Ascending aorta (tissue), 2 donors: ENCODE data around the gene GPC6. TPM values are rescaled to one million over a fixed set of nuclear protein-coding genes. Genes with fewer than 3 reads are reported as not detected.

Experiments
- DNase-seq, 2 donors: peaks; one replicate each; pipeline ENCODE4 v3.0.0-alpha.2; 2019; ENCODE audit warnings: low spot score in 2 of 2
- H3K27ac ChIP-seq, 2 donors: fragments of 200-600 bp; sonication (generic); one replicate each; pipeline ENCODE4 v1.5.1; 2016 to 2017; ENCODE audit warnings: mild to moderate bottlenecking in 1 of 2
- H3K27me3 ChIP-seq: fragments of 200-600 bp; sonication (generic); one replicate; pipeline ENCODE4 v1.5.1; 2017
- H3K36me3 ChIP-seq, 2 donors: fragments of 200-600 bp; sonication (generic); one replicate each; pipeline ENCODE4 v1.5.1; 2016
- H3K4me1 ChIP-seq, 2 donors: fragments of 200-600 bp; sonication (generic); one replicate each; pipeline ENCODE4 v1.5.1; 2016 to 2017; ENCODE audit warnings: mild to moderate bottlenecking in 1 of 2
- H3K4me3 ChIP-seq, 2 donors: fragments of 200-600 bp; sonication (generic); one replicate each; pipeline ENCODE4 v1.5.1; 2016 to 2017; ENCODE audit warnings: mild to moderate bottlenecking in 1 of 2
- H3K9me3 ChIP-seq, 2 donors: fragments of 200-600 bp; sonication (generic); one replicate each; pipeline ENCODE4 v1.5.1; 2016
- CTCF ChIP-seq, 3 experiments: fragments of 200-600 bp in 2 of 3; fragments of 450-650 bp in 1 of 3; sonication (generic) in 2 of 3; IDR thresholded peaks; one replicate each; pipeline ENCODE4 v1.5.1; 2016 to 2019; ENCODE audit warnings: antibody characterized with exemption in 3 of 3, mild to moderate bottlenecking in 1 of 3, moderate library complexity in 1 of 3
- intact Hi-C: fragments of 100-400 bp; cut with DNase I; formaldehyde crosslinking; loops from one replicate; pipeline ENCODE4 v1.15.1; 2023
- total RNA-seq: library from RNA; depleted of rRNA; stranded (reverse); fragments of >200 nt; gene quantifications from one replicate; pipeline ENCODE4 v1.1.0, GENCODE V29; 2016

The GPC6 gene
- total RNA-seq, 1 donor from 2014 or later = 23.2 TPM

GRCh38 chr13:94232956-94233355, 1006.3 kb downstream of the GPC6 start:
- no peak for TF ChIP-seq CTCF (IDR thresholded peaks at IDR 0.05)
- intact Hi-C loops = no loop called here
- Histone ChIP-seq H3K4me1 (no peaks in the 10 kb centered on the region), H3K36me3 (no peaks in the 10 kb centered on the region), H3K9me3 (no peaks in the 10 kb centered on the region), H3K4me3 (no peak overlapping the region), H3K27ac (no peak overlapping the region), H3K27me3 (no peaks in the 10 kb centered on the region)
- no peak for DNase-seq

GRCh38 chr13:94233401-94233800, 1006.8 kb downstream of the GPC6 start:
- Histone ChIP-seq H3K27me3 (no peaks in the 10 kb centered on the region), H3K4me3 (no peak overlapping the region), H3K36me3 (no peaks in the 10 kb centered on the region), H3K4me1 (no peaks in the 10 kb centered on the region), H3K27ac (no peak overlapping the region), H3K9me3 (no peaks in the 10 kb centered on the region)
- TF ChIP-seq CTCF (IDR thresholded peaks at IDR 0.05) = no peak
- DNase-seq = no peak
- intact Hi-C loops = no loop called here

GRCh38 chr13:94233837-94234236, 1007.2 kb downstream of the GPC6 start:
- no peak overlapping the region for H3K27ac ChIP-seq
- TF ChIP-seq CTCF (IDR thresholded peaks at IDR 0.05) = no peak
- DNase-seq = no peak
- intact Hi-C loops = no loop called here
- no peaks in the 10 kb centered on the region for H3K9me3 ChIP-seq
- no peak overlapping the region for H3K4me3 ChIP-seq
- H3K36me3 ChIP-seq = no peaks in the 10 kb centered on the region
- H3K27me3 ChIP-seq = no peaks in the 10 kb centered on the region
- no peaks in the 10 kb centered on the region for H3K4me1 ChIP-seq

GRCh38 chr13:94234738-94235137, 1008.1 kb downstream of the GPC6 start:
- H3K9me3 ChIP-seq = no peaks in the 10 kb centered on the region
- no peak for DNase-seq
- H3K27ac ChIP-seq = no peak overlapping the region
- H3K27me3 ChIP-seq = no peaks in the 10 kb centered on the region
- TF ChIP-seq CTCF (IDR thresholded peaks at IDR 0.05) = no peak
- H3K36me3 ChIP-seq = no peaks in the 10 kb centered on the region
- no peak overlapping the region for H3K4me3 ChIP-seq
- intact Hi-C loops = no loop called here
- no peaks in the 10 kb centered on the region for H3K4me1 ChIP-seq

- H3K36me3 ChIP-seq = no peaks in the 10 kb centered on the region
- no peaks in the 10 kb centered on the region for H3K27me3 ChIP-seq
- intact Hi-C loops = no loop called here
- H3K4me1 ChIP-seq = no peaks in the 10 kb centered on the region
- no peak overlapping the region for H3K4me3 ChIP-seq
- H3K27ac ChIP-seq = no peak overlapping the region
- no peak for DNase-seq
- no peak for TF ChIP-seq CTCF (IDR thresholded peaks at IDR 0.05)
- H3K9me3 ChIP-seq = no peaks in the 10 kb centered on the region
Observed at GRCh38 chr13:94236132-94236531, 1009.5 kb downstream of the GPC6 start.

GRCh38 chr13:94236872-94237271, 1010.3 kb downstream of the GPC6 start:
- DNase-seq = no peak
- TF ChIP-seq CTCF (IDR thresholded peaks at IDR 0.05) = no peak
- intact Hi-C loops = no loop called here
- H3K4me1 ChIP-seq = no peaks in the 10 kb centered on the region
- no peak overlapping the region for H3K27ac ChIP-seq
- no peaks in the 10 kb centered on the region for H3K9me3 ChIP-seq
- no peaks in the 10 kb centered on the region for H3K27me3 ChIP-seq
- no peaks in the 10 kb centered on the region for H3K36me3 ChIP-seq
- H3K4me3 ChIP-seq = no peak overlapping the region
